Measurements from ENCODE around the gene IFNB1. TPM values are rescaled to one million over a fixed set of nuclear protein-coding genes. Genes with fewer than 3 reads are reported as not detected.

Gene IFNB1
- total RNA-seq (2022; extraction: Qiagen RNA extraction) = 0.10 TPM in 1 of 5 replicates, not detected in the others

DNA sequence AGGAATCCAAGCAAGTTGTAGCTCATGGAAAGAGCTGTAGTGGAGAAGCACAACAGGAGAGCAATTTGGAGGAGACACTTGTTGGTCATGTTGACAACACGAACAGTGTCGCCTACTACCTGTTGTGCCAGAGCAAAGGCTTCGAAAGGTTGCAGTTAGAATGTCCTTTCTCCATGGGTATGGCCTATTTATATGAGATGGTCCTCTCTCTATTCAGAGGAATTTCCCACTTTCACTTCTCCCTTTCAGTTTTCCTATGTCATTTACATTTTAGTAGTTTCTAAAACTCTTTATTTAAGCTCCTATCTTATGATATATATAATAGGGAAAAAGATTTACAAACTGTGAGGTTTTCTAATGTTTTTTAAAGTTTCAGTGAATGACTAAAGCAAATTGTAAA is at the start of gene IFNB1:
Gene IFNB1, minus strand, starts transcription at position 162 of the 400 bp plus-strand sequence. Its CDS starts 73 bp downstream, at position 89.

DNA sequence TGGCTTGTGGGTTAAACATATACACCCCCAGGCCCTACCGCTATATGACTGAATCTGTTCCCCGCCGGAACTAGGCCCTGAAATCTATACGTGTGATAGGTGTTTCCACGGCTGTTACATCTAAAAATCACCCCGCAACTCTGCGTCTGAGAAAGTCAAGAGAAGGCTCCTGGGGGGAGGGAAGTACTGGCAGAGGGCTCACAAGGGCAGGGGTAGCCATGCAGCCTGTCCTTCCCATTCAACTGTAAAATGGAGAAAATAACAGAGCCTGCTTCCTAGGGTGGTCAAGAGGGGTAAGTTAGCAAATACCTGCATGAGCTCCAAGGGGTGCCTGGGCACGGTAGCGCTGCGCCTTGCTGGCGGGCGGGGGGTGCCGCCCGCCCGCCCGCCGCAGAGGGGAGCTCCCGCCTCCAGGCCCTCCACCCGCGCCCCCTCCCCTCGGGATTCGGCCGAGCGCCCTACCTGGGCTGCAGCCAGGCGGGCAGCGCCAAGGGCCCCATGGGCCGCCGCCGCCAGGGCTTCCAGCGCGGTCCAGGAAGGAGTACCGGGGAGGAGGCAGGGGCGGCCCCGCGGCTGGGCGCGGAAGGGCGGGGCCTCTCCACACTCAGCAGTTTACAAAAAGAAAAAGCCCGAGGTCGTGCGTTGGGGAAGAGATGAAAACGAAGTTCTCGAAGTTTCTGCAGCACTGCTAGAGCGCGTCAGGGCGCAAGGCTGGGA is 46.5 kb downstream of the IFNB1 start, which contains the start of gene HACD4:
Gene HACD4, minus strand, starts transcription at position 550 of the 717 bp plus-strand sequence. Its CDS starts 50 bp downstream, at position 500.

Other genes starting within 250 kb of the IFNB1 start
- gene HACD4, start 46.3 kb downstream of the IFNB1 start, total RNA-seq (2022; extraction: Qiagen RNA extraction) = 0.85 to 1.3 TPM (median 1.0 TPM) in 5 replicates
- not detected in 5 replicates for gene IFNW1, start 63.9 kb upstream of the IFNB1 start, total RNA-seq (2022; extraction: Qiagen RNA extraction)
- gene IFNA21, start 88.7 kb upstream of the IFNB1 start, total RNA-seq (2022; extraction: Qiagen RNA extraction) = not detected in 5 replicates
- gene IFNA4, start 109.6 kb upstream of the IFNB1 start, total RNA-seq (2022; extraction: Qiagen RNA extraction) = not detected in 5 replicates
- not detected in 5 replicates for gene IFNA7, start 124.3 kb upstream of the IFNB1 start, total RNA-seq (2022; extraction: Qiagen RNA extraction)
- not detected in 5 replicates for gene IFNA10, start 129.2 kb upstream of the IFNB1 start, total RNA-seq (2022; extraction: Qiagen RNA extraction)
- gene IFNA16, start 139.4 kb upstream of the IFNB1 start, total RNA-seq (2022; extraction: Qiagen RNA extraction) = not detected in 5 replicates
- gene IFNA17, start 150.3 kb upstream of the IFNB1 start, total RNA-seq (2022; extraction: Qiagen RNA extraction) = not detected in 5 replicates
- not detected in 5 replicates for gene IFNA14, start 162.1 kb upstream of the IFNB1 start, total RNA-seq (2022; extraction: Qiagen RNA extraction)
- not detected in 5 replicates for gene IFNA5, start 227.4 kb upstream of the IFNB1 start, total RNA-seq (2022; extraction: Qiagen RNA extraction)